ENCODE measurements around the gene CASP3. TPM values are rescaled to one million over a fixed set of nuclear protein-coding genes. Genes with fewer than 3 reads are reported as not detected.
A peak's percentile ranks its signal among the peaks of the same experiment; 100 is the strongest.

The CASP3 gene
- total RNA-seq, 4 donors from 2014 or later = 6.2 to 147 (median 35.1) TPM

- H3K27me3 ChIP-seq = no peaks in the 10 kb centered on the region
- H3K4me3 ChIP-seq = peak overlapping the region; percentile 92 to 99 (median 94)
- H3K27ac ChIP-seq = peak overlapping the region; percentile 99 to 100 (median 99)
- H3K9me3 ChIP-seq = no peaks in the 10 kb centered on the region
- in situ Hi-C loops (cut with MboI; ENCODE audit: low pct_ligation_motif_present in 1 of 4, low pct_unique_long_range_greater_than_20kb in 1 of 4, low sequenced_read_pairs in 3 of 4) = loop anchor here in 1 of 4 donors (25.0 kb wide), 1 partner anchor 385 kb away; no protein-coding TSS in a partner anchor
- TF ChIP-seq CTCF (IDR thresholded peaks at IDR 0.05) (no peak), POLR2AphosphoS5 (IDR thresholded peaks at IDR 0.05) (peak in 1 of 3 donors; percentile 5)
- no peak for DNase-seq
- H3K4me1 ChIP-seq = peaks cover 22 to 51% (median 38%) of the 10 kb centered on the region in 4 donors
- intact Hi-C loops (cut with DNase I; ENCODE audit: low total_unique reads) = loop anchor here (5.0 kb wide), 1 partner anchor 175 kb away; the partner anchor contains the start of gene IRF2
- H3K36me3 ChIP-seq = no peaks in the 10 kb centered on the region
- WGBS, 2 donors (ENCODE audit: low coverage in 1 of 2) = 30 to 37% methylated on average over 6 to 7 of the region's 7 CpGs
Measured at GRCh38 chr4:184647266-184648053, 1.8 kb downstream of the CASP3 start.

- H3K27ac ChIP-seq = peak overlapping the region; percentile 99 to 100 (median 99)
- no peaks in the 10 kb centered on the region for H3K27me3 ChIP-seq
- in situ Hi-C loops (cut with MboI; ENCODE audit: low pct_ligation_motif_present in 1 of 4, low pct_unique_long_range_greater_than_20kb in 1 of 4, low sequenced_read_pairs in 3 of 4) (loop anchor here in 1 of 4 donors (25.0 kb wide), 1 partner anchor 384 kb away; no protein-coding TSS in a partner anchor), intact Hi-C loops (cut with DNase I; ENCODE audit: low total_unique reads) (loop anchor here (5.0 kb wide), 1 partner anchor 174 kb away; the partner anchor contains the start of gene IRF2)
- H3K4me1 ChIP-seq = peaks cover 22 to 51% (median 38%) of the 10 kb centered on the region in 4 donors
- H3K36me3 ChIP-seq = no peaks in the 10 kb centered on the region
- peak; percentile 21 for DNase-seq
- WGBS, 2 donors (ENCODE audit: low coverage in 1 of 2) = 41 to 58% methylated on average over 5 to 6 of the region's 6 CpGs
- H3K4me3 ChIP-seq = no peak overlapping the region
- no peaks in the 10 kb centered on the region for H3K9me3 ChIP-seq
- TF ChIP-seq POLR2AphosphoS5 (IDR thresholded peaks at IDR 0.05) (no peak), EP300 (IDR thresholded peaks at IDR 0.05; ENCODE audit: low read depth) (no peak), POLR2A (IDR thresholded peaks at IDR 0.05) (no peak), CTCF (IDR thresholded peaks at IDR 0.05) (no peak)
Measured at GRCh38 chr4:184645904-184646610, 3.2 kb downstream of the CASP3 start.

GRCh38 chr4:184644553-184645307, 4.5 kb downstream of the CASP3 start:
- peaks cover 0 to 3% (median 0%) of the 10 kb centered on the region in 4 donors for H3K36me3 ChIP-seq
- no peaks in the 10 kb centered on the region for H3K9me3 ChIP-seq
- DNase-seq = no peak
- no peak overlapping the region for H3K4me3 ChIP-seq
- TF ChIP-seq POLR2AphosphoS5 (IDR thresholded peaks at IDR 0.05) (no peak), POLR2A (IDR thresholded peaks at IDR 0.05) (no peak), EP300 (IDR thresholded peaks at IDR 0.05; ENCODE audit: low read depth) (no peak), CTCF (IDR thresholded peaks at IDR 0.05) (no peak)
- 88 to 92% methylated on average over 9 of the region's 9 CpGs for WGBS, 2 donors (ENCODE audit: low coverage in 1 of 2)
- H3K27me3 ChIP-seq = no peaks in the 10 kb centered on the region
- intact Hi-C loops (cut with DNase I; ENCODE audit: low total_unique reads) (loop anchor here (5.0 kb wide), 1 partner anchor 172 kb away; the partner anchor contains the start of gene IRF2), in situ Hi-C loops (cut with MboI; ENCODE audit: low pct_ligation_motif_present in 1 of 4, low pct_unique_long_range_greater_than_20kb in 1 of 4, low sequenced_read_pairs in 3 of 4) (loop anchor here in 1 of 4 donors (25.0 kb wide), 1 partner anchor 382 kb away; no protein-coding TSS in a partner anchor)
- peak overlapping the region in 1 of 4 donors; percentile 99 for H3K27ac ChIP-seq
- H3K4me1 ChIP-seq = peaks cover 22 to 43% (median 31%) of the 10 kb centered on the region in 4 donors
